GM23338 (cell line): ENCODE results near the gene SLC22A4. TPM values are rescaled to one million over a fixed set of nuclear protein-coding genes. Genes with fewer than 3 reads are reported as not detected.
A peak's percentile ranks its signal among the peaks of the same experiment; 100 is the strongest.

Source experiments
- ATAC-seq: fragments of 200-7000 bp; cut with Tn5 transposase; 3 replicates; pipeline ENCODE4 v1.9.1; 2020
- DNase-seq: peaks from one replicate; pipeline ENCODE4 v3.0.0-alpha.2; 2015; ENCODE audit warnings: low spot score
- H2AFZ ChIP-seq: fragments of 200-600 bp; sonication (generic); 2 replicates; pipeline ENCODE4 v1.8.0; 2016; ENCODE audit warnings: antibody characterized with exemption, mild to moderate bottlenecking, moderate library complexity
- H3F3A ChIP-seq: fragments of 200-600 bp; sonication (generic); replicated peaks from 2 replicates; pipeline ENCODE4 v1.8.0; 2017; ENCODE audit warnings: antibody characterized with exemption, mixed run types, low read depth
- H3K27ac ChIP-seq: fragments of 200-600 bp; sonication (generic); 2 replicates; pipeline ENCODE4 v1.6.1; 2016; ENCODE audit warnings: low read depth
- H3K27me3 ChIP-seq: fragments of 200-600 bp; sonication (generic); 2 replicates; pipeline ENCODE4 v1.8.0; 2016; ENCODE audit warnings: mild to moderate bottlenecking, mixed run types, moderate library complexity; ENCODE audit not compliant: insufficient read depth
- H3K36me3 ChIP-seq: fragments of 200-600 bp; sonication (generic); 2 replicates; pipeline ENCODE4 v1.8.0; 2016; ENCODE audit warnings: mild to moderate bottlenecking; ENCODE audit not compliant: insufficient read depth
- H3K4me1 ChIP-seq: fragments of 200-600 bp; sonication (generic); 2 replicates; pipeline ENCODE4 v1.8.0; 2016; ENCODE audit warnings: mild to moderate bottlenecking, moderate library complexity; ENCODE audit not compliant: insufficient read depth
- H3K4me2 ChIP-seq: fragments of 200-600 bp; sonication (generic); 2 replicates; pipeline ENCODE4 v1.7.1; 2017; ENCODE audit warnings: mixed run types
- H3K4me3 ChIP-seq: fragments of 200-600 bp; sonication (generic); 2 replicates; pipeline ENCODE4 v1.6.1; 2016; ENCODE audit warnings: mixed run types
- H3K79me2 ChIP-seq: fragments of 200-600 bp; sonication (generic); replicated peaks from 2 replicates; pipeline ENCODE4 v1.8.0; 2017; ENCODE audit warnings: mild to moderate bottlenecking; ENCODE audit not compliant: insufficient read depth
- H3K9me2 ChIP-seq: fragments of 200-600 bp; sonication (generic); 2 replicates; pipeline ENCODE4 v1.8.0; 2017; ENCODE audit not compliant: insufficient read depth
- H4K20me1 ChIP-seq: fragments of 200-600 bp; sonication (generic); replicated peaks from 2 replicates; pipeline ENCODE4 v1.8.0; 2017; ENCODE audit warnings: mild to moderate bottlenecking; ENCODE audit not compliant: insufficient read depth
- H3K27ac Mint-ChIP-seq: 2 replicates; pipeline ENCODE4 v1.8.0; 2020; ENCODE audit warnings: inconsistent platforms, mild to moderate bottlenecking, moderate library complexity, mixed read lengths
- H3K27me3 Mint-ChIP-seq: 3 replicates; pipeline ENCODE4 v1.8.0; 2022; ENCODE audit warnings: low read depth, mild to moderate bottlenecking, moderate library complexity, mixed read lengths, inconsistent platforms; ENCODE audit not compliant: insufficient read depth, poor library complexity
- H3K36me3 Mint-ChIP-seq: 3 replicates; pipeline ENCODE4 v1.8.0; 2021; ENCODE audit warnings: low read depth, mild to moderate bottlenecking, inconsistent platforms, moderate library complexity, mixed read lengths
- H3K4me1 Mint-ChIP-seq: 3 replicates; pipeline ENCODE4 v1.8.0; 2020; ENCODE audit warnings: mild to moderate bottlenecking, inconsistent platforms, mixed read lengths
- H3K4me3 Mint-ChIP-seq: 3 replicates; pipeline ENCODE4 v1.8.0; 2021; ENCODE audit warnings: moderate library complexity, mild to moderate bottlenecking, inconsistent platforms, mixed read lengths
- H3K9me3 Mint-ChIP-seq: 3 replicates; pipeline ENCODE4 v1.8.0; 2020; ENCODE audit warnings: moderate library complexity, mild to moderate bottlenecking, inconsistent platforms, mixed read lengths
- CREB1 ChIP-seq: fragments of 250-450 bp; sonication (Bioruptor Pico); IDR thresholded peaks from 2 replicates; pipeline ENCODE4 v1.5.0; 2020; ENCODE audit warnings: low read depth, mild to moderate bottlenecking, moderate library complexity
- CTCF ChIP-seq, 2 experiments: fragments of 200-600 bp in 1 of 2; sonication (generic) in 1 of 2; conservative IDR thresholded peaks; 2 replicates each; pipeline versions ENCODE4 v1.5.1 to v1.6.1; 2016 to 2017; ENCODE audit warnings: antibody characterized with exemption in 2 of 2, low read depth in 2 of 2, mild to moderate bottlenecking in 2 of 2, moderate library complexity in 1 of 2
- ETS1 ChIP-seq: IDR thresholded peaks from 2 replicates; pipeline ENCODE4 v1.6.1; 2016; ENCODE audit warnings: antibody characterized with exemption
- EZH2 ChIP-seq: fragments of 200-600 bp; sonication (generic); IDR thresholded peaks from one replicate; pipeline ENCODE4 v1.8.0; 2017; ENCODE audit warnings: antibody characterized with exemption, mild to moderate bottlenecking, low read depth; ENCODE audit not compliant: unreplicated experiment
- STAT1 ChIP-seq: IDR thresholded peaks from one replicate; pipeline ENCODE4 v1.6.1; 2016; ENCODE audit warnings: antibody characterized with exemption; ENCODE audit not compliant: unreplicated experiment
- ZNF114 ChIP-seq: fragments of 250-450 bp; sonication (Bioruptor Pico); IDR thresholded peaks from 2 replicates; pipeline ENCODE4 v1.5.0; 2020; ENCODE audit warnings: mild to moderate bottlenecking, moderate library complexity
- polyA plus RNA-seq: library from polyadenylated mRNA; unstranded; fragments of >200 nt; fragmentation: Nextera tagmentation; extraction: Ambion mirVana; gene quantifications from 2 replicates; pipeline ENCODE4 v1.2.1, GENCODE V29; 2016
- total RNA-seq: library from RNA; depleted of rRNA; stranded (reverse); fragments of >200 nt; shearing (Covaris generic); gene quantifications from 2 replicates; pipeline ENCODE4 v1.2.3, GENCODE V29; 2014

SLC22A4 gene
- total and polyA plus RNA-seq, 2 experiments from 2014 or later, result 0.28 to 0.40 TPM

GRCh38 chr5:132270706-132271105 is 23.5 kb upstream of the SLC22A4 start:
- no peak overlapping the region for H3K4me2 ChIP-seq
- H3K9me2 ChIP-seq, result no peaks in the 10 kb centered on the region
- H3K79me2 ChIP-seq, result no peaks in the 10 kb centered on the region
- no peaks in the 10 kb centered on the region for H3K4me1 ChIP-seq
- Mint-ChIP-seq H3K36me3 (no peaks in the 10 kb centered on the region), H3K9me3 (no peaks in the 10 kb centered on the region), H3K27ac (no peak overlapping the region), H3K4me1 (peaks cover 20% of the 10 kb centered on the region), H3K27me3 (peaks cover 8% of the 10 kb centered on the region), H3K4me3 (no peak overlapping the region)
- ATAC-seq, result no peak
- peaks cover 5% of the 10 kb centered on the region; the same call in 1 of the 2 replicates for H3F3A ChIP-seq
- no peaks in the 10 kb centered on the region for H4K20me1 ChIP-seq
- H2AFZ ChIP-seq, result no peak overlapping the region
- no peak overlapping the region for H3K4me3 ChIP-seq
- H3K27me3 ChIP-seq, result no peaks in the 10 kb centered on the region
- TF ChIP-seq STAT1, result no peak
- 0 out of 4 replicates have a peak, but pooled peaks of 1 of the 2 experiments have one; percentile 1 for TF ChIP-seq CTCF (conservative IDR thresholded peaks at IDR 0.05; ENCODE audit: low read depth in 2 of 2)
- H3K27ac ChIP-seq, result no peak overlapping the region
- no peaks in the 10 kb centered on the region for H3K36me3 ChIP-seq
- DNase-seq, result no peak

GRCh38 chr5:132271251-132272246 is 22.6 kb upstream of the SLC22A4 start:
- Mint-ChIP-seq H3K4me3 (no peak overlapping the region), H3K27ac (no peak overlapping the region), H3K36me3 (no peaks in the 10 kb centered on the region), H3K9me3 (no peaks in the 10 kb centered on the region), H3K4me1 (peaks cover 20% of the 10 kb centered on the region), H3K27me3 (peaks cover 8% of the 10 kb centered on the region)
- Histone ChIP-seq H3K79me2 (no peaks in the 10 kb centered on the region), H3K27me3 (no peaks in the 10 kb centered on the region), H2AFZ (no peak overlapping the region), H3K27ac (no peak overlapping the region), H3K9me2 (no peaks in the 10 kb centered on the region), H3K4me3 (no peak overlapping the region), H3K4me1 (no peaks in the 10 kb centered on the region), H4K20me1 (no peaks in the 10 kb centered on the region), H3K4me2 (no peak overlapping the region), H3K36me3 (no peaks in the 10 kb centered on the region), H3F3A (peaks cover 5% of the 10 kb centered on the region; the same call in 1 of the 2 replicates)
- TF ChIP-seq CREB1 (CRISPR knock-in tag) (no peak), CTCF (conservative IDR thresholded peaks at IDR 0.05; ENCODE audit: low read depth in 2 of 2) (peak in 1 of 2 experiments; percentile 67; a peak in 2 of 4 replicates), EZH2 (no peak), ETS1 (no peak), ZNF114 (CRISPR knock-in tag) (no peak)
- DNase-seq (peak; percentile 60), ATAC-seq (peak; percentile 43)
